Mesodermal cell (in vitro differentiated cells): ENCODE data around the gene ZNF169.
"Not testable (repeated sequence)": the region's sequence is repeated elsewhere in the genome, so short reads cannot be mapped to it uniquely, and the experiment has no call there.

Experiments
- H3K27ac ChIP-seq: 2 replicates; pipeline ENCODE4 v1.7.0; 2013; ENCODE audit warnings: mild to moderate bottlenecking, low read depth, low read length, moderate library complexity; ENCODE audit not compliant: severe bottlenecking
- H3K36me3 ChIP-seq: 2 replicates; pipeline ENCODE4 v1.7.1; 2013; ENCODE audit warnings: mild to moderate bottlenecking, low read length, moderate library complexity; ENCODE audit not compliant: control insufficient read depth, insufficient read depth
- H3K4me1 ChIP-seq: one replicate; pipeline ENCODE4 v1.7.1; 2013; ENCODE audit warnings: mild to moderate bottlenecking, low read length; ENCODE audit not compliant: insufficient read depth, control insufficient read depth, poor library complexity, severe bottlenecking
- H3K4me3 ChIP-seq: 2 replicates; pipeline ENCODE4 v1.7.0; 2013; ENCODE audit warnings: low read length, control low read depth, mild to moderate bottlenecking; ENCODE audit not compliant: insufficient read depth, poor library complexity, severe bottlenecking; ENCODE audit errors: extremely low read depth
- H3K9me3 ChIP-seq: 2 replicates; pipeline ENCODE4 v1.7.1; 2013; ENCODE audit warnings: mild to moderate bottlenecking, low read length, moderate library complexity; ENCODE audit not compliant: control insufficient read depth
- WGBS, 2 experiments: methylation state at CpG; one replicate each; pipeline ENCODE4 v1.1.5; 2013; ENCODE audit warnings: missing lambda C conversion rate in 2 of 2; ENCODE audit not compliant: insufficient coverage in 2 of 2; 5-methylcytosine and 5-hydroxymethylcytosine counted together

The ZNF169 gene

DNA sequence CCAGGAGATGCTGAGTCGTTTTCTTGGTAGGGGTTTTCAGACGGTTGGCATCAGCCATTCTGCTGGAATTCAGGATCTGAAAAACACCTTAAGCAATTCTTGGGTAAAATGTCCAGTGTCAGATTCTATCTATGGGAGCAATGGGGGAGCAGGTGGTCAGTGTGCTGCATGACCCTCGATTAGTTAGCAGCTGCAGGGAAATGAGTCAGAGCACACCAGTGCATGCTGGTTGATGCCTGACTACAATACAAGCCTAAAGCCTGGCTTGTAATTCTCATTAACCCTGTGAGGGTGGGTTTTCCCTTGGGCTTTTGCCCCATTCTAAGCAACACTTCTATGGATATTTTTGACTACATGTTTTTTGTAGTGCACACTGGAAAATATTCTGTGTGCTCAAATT is 89.7 kb downstream of the ZNF169 start:
- not testable (repeated sequence) for H3K4me3 ChIP-seq, H3K4me1 ChIP-seq, H3K36me3 ChIP-seq, H3K9me3 ChIP-seq, H3K27ac ChIP-seq
- no CpG with 5 or more reads among the region's 3 CpGs for WGBS, 2 experiments
